Adrenal gland (tissue), 12 donors: Measurements from ENCODE around the gene SNED1. TPM values are rescaled to one million over a fixed set of nuclear protein-coding genes. Genes with fewer than 3 reads are reported as not detected.

Source experiments
- DNase-seq, 7 donors: peaks; one replicate each; pipeline ENCODE4 v3.0.0-alpha.2; 2019 to 2020
- H3K27ac ChIP-seq, 5 donors: fragments of 200-600 bp; sonication (generic) in 4 of 5; 1 replicate in 3 of 5; 2 replicates in 2 of 5; pipeline versions ENCODE4 v1.5.1 to v1.8.0; 2016 to 2020; ENCODE audit warnings: mild to moderate bottlenecking in 1 of 5
- H3K27me3 ChIP-seq: fragments of 200-600 bp; 2 replicates; pipeline ENCODE4 v1.8.0; 2021
- H3K36me3 ChIP-seq, 2 donors: fragments of 200-600 bp; replicated peaks in 1 of 2; 1 replicate in 1 of 2; 2 replicates in 1 of 2; pipeline versions ENCODE4 v1.5.1 to v1.8.0; 2018 to 2022
- H3K4me1 ChIP-seq, 2 donors: fragments of 200-600 bp; replicated peaks in 1 of 2; 1 replicate in 1 of 2; 2 replicates in 1 of 2; pipeline versions ENCODE4 v1.5.1 to v1.8.0; 2018 to 2021
- H3K4me3 ChIP-seq, 4 donors: fragments of 200-600 bp; sonication (generic) in 3 of 4; one replicate each; pipeline ENCODE4 v1.5.1; 2016 to 2018
- H3K9me3 ChIP-seq, 3 donors: fragments of 200-600 bp; sonication (generic) in 1 of 3; replicated peaks in 1 of 3; 1 replicate in 2 of 3; 2 replicates in 1 of 3; pipeline versions ENCODE4 v1.5.1 to v1.8.0; 2016 to 2021
- POLR2A ChIP-seq, 2 donors: fragments of 450-650 bp; IDR thresholded peaks; one replicate each; pipeline ENCODE4 v1.6.1; 2017; ENCODE audit warnings: antibody characterized with exemption in 2 of 2, mild to moderate bottlenecking in 2 of 2, moderate library complexity in 1 of 2
- WGBS, 4 donors: extraction: QIAGEN DNeasy Blood & Tissue Kit in 2 of 4; methylation state at CpG; one replicate each; pipeline versions ENCODE4 v1.1.5 to v1.1.7; 2013 to 2017; 5-methylcytosine and 5-hydroxymethylcytosine counted together
- intact Hi-C, 2 donors: fragments of 100-400 bp; cut with DNase I; formaldehyde crosslinking; loops; one replicate each; pipeline versions ENCODE4 v1.14.1 to v1.15.0; 2022 to 2023
- polyA plus RNA-seq, 3 donors: library from polyadenylated mRNA; stranded (reverse); fragments of 200-250 nt in 2 of 3; fragments of 350-450 nt in 1 of 3; fragmentation: Illumina TruSeq in 1 of 3; extraction: RNeasy Lipid Tissue Mini Kit (QIAGEN cat#74804) in 1 of 3; gene quantifications; one replicate each; pipeline ENCODE4 v1.2.3, GENCODE V29; 2013 to 2014
- total RNA-seq, 9 donors: library from RNA; depleted of rRNA in 4 of 9; stranded (reverse); fragments of >200 nt in 4 of 9; fragments of 120-200 nt in 1 of 9; fragmentation: NEBNext Ultra II Directional in 1 of 9; extraction: Animal tissue kit (Norgen Biotek cat#: 25700) in 1 of 9; gene quantifications; one replicate each; pipeline versions ENCODE4 v1.1.0 to v1.2.4, GENCODE V29; 2013 to 2023
- TF ChIP-seq, protein P1 (sequence below), 6 experiments: fragments of 450-650 bp in 4 of 6; fragments of 200-600 bp in 2 of 6; sonication (generic) in 1 of 6; IDR thresholded peaks; 1 replicate in 5 of 6; 2 replicates in 1 of 6; pipeline versions ENCODE4 v1.5.1 to v1.8.0; 2016 to 2021; ENCODE audit warnings: antibody characterized with exemption in 6 of 6, mild to moderate bottlenecking in 2 of 6, moderate library complexity in 1 of 6
- donor health status: healthy with polysubstance abuse.
- donor health status: Bipolar disorder and iron deficiency.
- donor health status: DM: yes; HTN: yes; CAD: no.
- donor health status: DM: no; HTN: no; CAD: no.
- donor health status: DM: no; HTN: no; CAD: no.
- donor health status: DM: yes; HTN: yes; CAD: no.

Gene SNED1
- total and polyA plus RNA-seq, 12 donors = 3.1 to 59.5 (median 22.9) TPM

DNA sequence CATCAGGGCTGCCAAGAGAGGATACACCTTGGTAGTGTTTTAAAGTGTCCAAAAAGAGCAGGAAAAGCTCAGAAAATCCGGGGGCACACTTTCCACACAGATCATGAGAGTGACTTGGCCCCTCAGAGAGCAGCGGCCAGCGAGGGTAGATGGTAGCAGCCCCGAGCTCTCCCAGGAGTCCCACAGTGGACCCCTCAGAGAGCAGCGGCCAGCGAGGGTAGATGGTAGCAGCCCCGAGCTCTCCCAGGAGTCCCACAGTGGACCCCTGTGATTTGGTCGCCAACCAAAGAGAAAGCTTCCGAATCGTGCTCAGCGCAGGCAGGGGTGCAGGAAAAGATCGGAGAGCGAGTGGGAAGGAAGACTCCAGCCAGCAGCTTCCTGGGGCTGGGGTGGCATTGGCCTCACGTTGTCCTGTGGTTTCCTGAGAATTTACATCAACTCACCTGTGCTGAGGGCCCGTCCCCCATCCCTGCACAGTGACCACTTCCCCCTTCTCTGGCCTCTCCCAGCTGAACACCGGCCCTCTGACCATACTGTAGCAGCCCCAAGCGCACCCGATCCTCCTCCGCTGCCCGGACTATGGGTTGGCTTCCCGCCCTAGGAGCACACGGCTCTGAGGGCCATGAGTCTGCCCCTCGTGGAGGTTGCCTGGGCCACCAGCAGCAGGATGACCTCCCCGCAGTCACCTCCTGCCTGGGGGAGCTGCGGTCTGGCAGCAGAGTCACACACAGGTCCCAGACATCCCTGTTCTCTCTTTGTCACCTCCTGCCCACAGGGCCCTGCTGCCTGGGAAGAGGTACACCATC lies 69.9 kb downstream of the SNED1 start:
- peak in 2 of 7 donors; percentile 8 to 28 for DNase-seq
- no peak overlapping the region for H3K27ac ChIP-seq
- H3K4me1 ChIP-seq = peaks cover 0 to 4% of the 10 kb centered on the region in 2 donors
- H3K9me3 ChIP-seq = no peaks in the 10 kb centered on the region
- H3K36me3 ChIP-seq = no peaks in the 10 kb centered on the region
- WGBS, 4 donors = 86 to 95% (median 90%) methylated on average over 14 to 25 of the region's 25 CpGs
- no peaks in the 10 kb centered on the region for H3K27me3 ChIP-seq
- no peak overlapping the region for H3K4me3 ChIP-seq
- intact Hi-C loops = loop anchor here in 1 of 2 donors (10.0 kb wide), 1 partner anchor 214 kb away; no protein-coding TSS in a partner anchor
- no peak for TF ChIP-seq POLR2A (IDR thresholded peaks at IDR 0.05)
- TF ChIP-seq, protein P1, sequence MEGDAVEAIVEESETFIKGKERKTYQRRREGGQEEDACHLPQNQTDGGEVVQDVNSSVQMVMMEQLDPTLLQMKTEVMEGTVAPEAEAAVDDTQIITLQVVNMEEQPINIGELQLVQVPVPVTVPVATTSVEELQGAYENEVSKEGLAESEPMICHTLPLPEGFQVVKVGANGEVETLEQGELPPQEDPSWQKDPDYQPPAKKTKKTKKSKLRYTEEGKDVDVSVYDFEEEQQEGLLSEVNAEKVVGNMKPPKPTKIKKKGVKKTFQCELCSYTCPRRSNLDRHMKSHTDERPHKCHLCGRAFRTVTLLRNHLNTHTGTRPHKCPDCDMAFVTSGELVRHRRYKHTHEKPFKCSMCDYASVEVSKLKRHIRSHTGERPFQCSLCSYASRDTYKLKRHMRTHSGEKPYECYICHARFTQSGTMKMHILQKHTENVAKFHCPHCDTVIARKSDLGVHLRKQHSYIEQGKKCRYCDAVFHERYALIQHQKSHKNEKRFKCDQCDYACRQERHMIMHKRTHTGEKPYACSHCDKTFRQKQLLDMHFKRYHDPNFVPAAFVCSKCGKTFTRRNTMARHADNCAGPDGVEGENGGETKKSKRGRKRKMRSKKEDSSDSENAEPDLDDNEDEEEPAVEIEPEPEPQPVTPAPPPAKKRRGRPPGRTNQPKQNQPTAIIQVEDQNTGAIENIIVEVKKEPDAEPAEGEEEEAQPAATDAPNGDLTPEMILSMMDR (IDR thresholded peaks at IDR 0.05) = no peak

DNA sequence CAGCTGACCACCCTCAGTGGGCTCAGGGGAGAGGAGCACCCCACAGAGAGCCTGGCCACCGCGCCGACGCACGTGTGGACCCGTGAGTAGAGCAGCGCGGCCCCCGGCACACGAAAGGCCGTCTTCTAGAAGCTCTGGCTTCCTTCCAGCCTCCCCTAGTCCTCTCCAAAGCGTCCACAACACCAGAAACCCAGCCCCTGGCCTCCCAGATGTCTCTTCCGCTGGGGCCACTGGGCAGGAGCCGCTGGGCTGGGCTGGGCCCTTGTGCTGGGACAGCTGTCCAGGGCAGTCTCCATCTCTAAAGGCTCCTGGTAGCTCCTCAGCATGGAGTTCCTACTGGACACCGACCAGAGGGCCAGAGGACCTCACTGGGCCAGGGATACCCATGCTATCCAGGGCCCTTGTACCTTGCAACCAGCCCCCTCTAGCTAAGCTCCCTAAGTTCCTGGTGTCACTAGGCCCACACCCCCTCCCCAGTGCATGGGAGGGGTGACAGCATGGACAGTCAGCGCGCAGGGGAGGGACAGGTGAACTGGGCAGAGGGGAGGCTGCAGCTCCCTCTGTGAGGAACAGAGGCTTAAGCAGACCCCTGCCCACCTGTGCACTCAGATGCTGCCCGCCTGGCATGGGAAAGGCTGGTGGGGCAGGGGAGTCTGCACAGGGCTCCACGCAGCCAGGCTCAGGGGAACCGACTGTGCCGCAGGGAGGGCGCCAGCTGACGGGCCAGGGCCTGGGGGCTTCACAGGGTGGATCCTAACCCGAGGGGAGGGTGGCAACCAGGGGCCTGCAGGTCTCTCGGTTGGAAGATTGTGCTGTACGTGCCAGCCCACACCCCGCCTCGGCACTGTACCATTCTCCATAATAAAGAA lies 70.8 kb downstream of the SNED1 start:
- WGBS, 4 donors = 73 to 96% (median 94%) methylated on average over 3 to 28 of the region's 28 CpGs
- peak in 2 of 7 donors; percentile 13 to 30 for DNase-seq
- TF ChIP-seq POLR2A (IDR thresholded peaks at IDR 0.05) = no peak
- TF ChIP-seq, protein P1 (IDR thresholded peaks at IDR 0.05) = no peak
- H3K4me3 ChIP-seq = no peak overlapping the region
- H3K4me1 ChIP-seq = no peaks in the 10 kb centered on the region
- no peaks in the 10 kb centered on the region for H3K9me3 ChIP-seq
- intact Hi-C loops = loop anchor here in 1 of 2 donors (10.0 kb wide), 1 partner anchor 214 kb away; no protein-coding TSS in a partner anchor
- no peak overlapping the region for H3K27ac ChIP-seq
- H3K27me3 ChIP-seq = no peaks in the 10 kb centered on the region
- H3K36me3 ChIP-seq = peaks cover 0 to 7% of the 10 kb centered on the region in 2 donors

DNA sequence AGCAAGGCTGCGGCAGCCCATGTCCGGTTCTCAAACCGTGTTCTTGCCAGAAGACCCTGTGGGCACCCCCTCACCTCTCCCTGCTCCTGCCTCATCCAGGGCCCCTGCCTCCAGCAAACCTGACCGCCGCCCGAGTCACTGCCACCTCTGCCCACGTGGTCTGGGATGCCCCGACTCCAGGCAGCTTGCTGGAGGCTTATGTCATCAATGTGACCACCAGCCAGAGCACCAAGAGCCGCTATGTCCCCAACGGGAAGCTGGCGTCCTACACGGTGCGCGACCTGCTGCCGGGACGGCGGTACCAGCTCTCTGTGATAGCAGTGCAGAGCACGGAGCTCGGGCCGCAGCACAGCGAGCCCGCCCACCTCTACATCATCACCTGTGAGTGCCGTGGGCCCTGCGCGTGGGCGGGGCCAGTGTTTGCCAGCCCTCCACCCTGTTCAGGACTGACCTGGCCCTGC lies 71.4 kb downstream of the SNED1 start:
- WGBS, 4 donors = 84 to 90% (median 85%) methylated on average over 22 to 26 of the region's 26 CpGs
- Histone ChIP-seq H3K27ac (no peak overlapping the region), H3K9me3 (no peaks in the 10 kb centered on the region), H3K4me3 (no peak overlapping the region), H3K4me1 (no peaks in the 10 kb centered on the region), H3K36me3 (peaks cover 0 to 13% of the 10 kb centered on the region in 2 donors), H3K27me3 (no peaks in the 10 kb centered on the region)
- TF ChIP-seq POLR2A (IDR thresholded peaks at IDR 0.05) = no peak
- TF ChIP-seq, protein P1 (IDR thresholded peaks at IDR 0.05) = no peak
- DNase-seq = peak in 2 of 7 donors; percentile 5 to 45
- intact Hi-C loops = loop anchor here in 1 of 2 donors (10.0 kb wide), 1 partner anchor 215 kb away; no protein-coding TSS in a partner anchor

DNA sequence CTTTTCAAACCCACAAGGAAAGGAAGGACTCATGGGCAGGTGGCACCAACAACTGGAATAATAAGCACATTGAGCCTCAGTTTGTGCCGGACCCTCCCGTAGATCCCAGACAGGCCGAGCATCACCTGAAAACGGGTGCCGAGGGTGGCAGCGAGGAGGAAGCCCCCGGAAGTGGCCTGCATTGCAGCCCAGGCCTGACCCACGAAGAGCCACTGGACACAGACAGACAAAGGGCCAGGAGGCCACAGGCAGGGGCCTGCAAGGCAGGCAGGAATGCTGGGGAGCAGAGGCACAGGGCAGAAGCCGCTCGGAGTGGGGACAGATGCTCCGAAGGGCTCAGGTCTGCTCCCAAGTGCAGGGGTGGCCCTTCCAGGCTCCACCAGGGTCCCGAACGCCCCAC lies 71.9 kb downstream of the SNED1 start:
- no peaks in the 10 kb centered on the region for H3K27me3 ChIP-seq
- H3K9me3 ChIP-seq = no peaks in the 10 kb centered on the region
- no peak overlapping the region for H3K27ac ChIP-seq
- intact Hi-C loops = no loop called here
- H3K4me1 ChIP-seq = no peaks in the 10 kb centered on the region
- peak in 2 of 7 donors; percentile 8 to 35 for DNase-seq
- TF ChIP-seq, protein P1 (IDR thresholded peaks at IDR 0.05) = no peak
- no peak for TF ChIP-seq POLR2A (IDR thresholded peaks at IDR 0.05)
- peaks cover 0 to 18% of the 10 kb centered on the region in 2 donors for H3K36me3 ChIP-seq
- H3K4me3 ChIP-seq = no peak overlapping the region
- 91 to 95% (median 93%) methylated on average over 10 to 13 of the region's 13 CpGs for WGBS, 4 donors
